Stimulated activated CD4-positive, alpha-beta T cell treated with anti-CD3 and anti-CD28 coated beads, TNF-alpha, amount 100 ng/mL, for 48 hours (primary cell): ENCODE data around the gene FBXO28.

ENCODE experiments used
- DNase-seq, 3 donors: peaks; one replicate each; pipeline ENCODE4 v3.0.0-alpha.2; 2020; ENCODE audit warnings: low read depth in 3 of 3

The FBXO28 gene

GRCh38 chr1:224095339-224095738 lies 18.6 kb upstream of the FBXO28 start:
- DNase-seq: no peak

- DNase-seq: no peak
These were observed 18.0 kb upstream of the FBXO28 start for GRCh38 chr1:224095867-224096266.

- DNase-seq: no peak
These were observed 17.1 kb upstream of the FBXO28 start for GRCh38 chr1:224096773-224097172.

GRCh38 chr1:224098007-224098406 lies 15.9 kb upstream of the FBXO28 start:
- DNase-seq: no peak

- DNase-seq: no peak
These were observed 7.2 kb upstream of the FBXO28 start for GRCh38 chr1:224106568-224107281.

GRCh38 chr1:224107282-224107625 lies 6.7 kb upstream of the FBXO28 start:
- no peak for DNase-seq

GRCh38 chr1:224108991-224109390 lies 4.9 kb upstream of the FBXO28 start:
- DNase-seq: no peak

GRCh38 chr1:224109981-224110380 lies 3.9 kb upstream of the FBXO28 start:
- no peak for DNase-seq

- DNase-seq: no peak
These were observed 906 bp upstream of the FBXO28 start for GRCh38 chr1:224113005-224113404.

- DNase-seq: no peak
These were observed 380 bp upstream of the FBXO28 start for GRCh38 chr1:224113545-224113917.

- no peak for DNase-seq
These were observed 870 bp downstream of the FBXO28 start for GRCh38 chr1:224114787-224115175.

- no peak for DNase-seq
These were observed 2.2 kb downstream of the FBXO28 start for GRCh38 chr1:224116131-224116530.

GRCh38 chr1:224118688-224119087 lies 4.8 kb downstream of the FBXO28 start:
- no peak for DNase-seq

- no peak for DNase-seq
These were observed 9.2 kb downstream of the FBXO28 start for GRCh38 chr1:224123136-224123535.

- DNase-seq: no peak
These were observed 10.3 kb downstream of the FBXO28 start for GRCh38 chr1:224124220-224124619.

GRCh38 chr1:224127925-224128819 lies 14.3 kb downstream of the FBXO28 start:
- no peak for DNase-seq

- no peak for DNase-seq
These were observed 17.3 kb downstream of the FBXO28 start for GRCh38 chr1:224131253-224131652.

- DNase-seq: no peak
These were observed 19.0 kb downstream of the FBXO28 start for GRCh38 chr1:224132901-224133300.

GRCh38 chr1:224133741-224134299 lies 19.9 kb downstream of the FBXO28 start:
- DNase-seq: no peak

- DNase-seq: no peak
These were observed 23.6 kb downstream of the FBXO28 start for GRCh38 chr1:224137518-224137917.

- no peak for DNase-seq
These were observed 24.3 kb downstream of the FBXO28 start for GRCh38 chr1:224138198-224138597.

GRCh38 chr1:224141693-224142092 lies 27.8 kb downstream of the FBXO28 start:
- DNase-seq: no peak

GRCh38 chr1:224149709-224150108 lies 35.8 kb downstream of the FBXO28 start:
- no peak for DNase-seq
